Stimulated activated CD4-positive, alpha-beta T cell treated with anti-CD3 and anti-CD28 coated beads, Interleukin-15, amount 100 ng/mL, for 1 hour (primary cell): Measurements from ENCODE around the gene BAIAP2L1.
"Not testable (repeated sequence)": the region's sequence is repeated elsewhere in the genome, so short reads cannot be mapped to it uniquely, and the experiment has no call there.

Experiments used
- DNase-seq, 2 donors: peaks; one replicate each; pipeline ENCODE4 v3.0.0-alpha.2; 2020; ENCODE audit warnings: low read depth in 1 of 2, low spot score in 1 of 2

BAIAP2L1 gene

GRCh38 chr7:98399890-98400541 is 874 bp downstream of the BAIAP2L1 start:
- DNase-seq, result no peak

GRCh38 chr7:98399462-98399861 is 1.4 kb downstream of the BAIAP2L1 start:
- DNase-seq, result no peak

DNA sequence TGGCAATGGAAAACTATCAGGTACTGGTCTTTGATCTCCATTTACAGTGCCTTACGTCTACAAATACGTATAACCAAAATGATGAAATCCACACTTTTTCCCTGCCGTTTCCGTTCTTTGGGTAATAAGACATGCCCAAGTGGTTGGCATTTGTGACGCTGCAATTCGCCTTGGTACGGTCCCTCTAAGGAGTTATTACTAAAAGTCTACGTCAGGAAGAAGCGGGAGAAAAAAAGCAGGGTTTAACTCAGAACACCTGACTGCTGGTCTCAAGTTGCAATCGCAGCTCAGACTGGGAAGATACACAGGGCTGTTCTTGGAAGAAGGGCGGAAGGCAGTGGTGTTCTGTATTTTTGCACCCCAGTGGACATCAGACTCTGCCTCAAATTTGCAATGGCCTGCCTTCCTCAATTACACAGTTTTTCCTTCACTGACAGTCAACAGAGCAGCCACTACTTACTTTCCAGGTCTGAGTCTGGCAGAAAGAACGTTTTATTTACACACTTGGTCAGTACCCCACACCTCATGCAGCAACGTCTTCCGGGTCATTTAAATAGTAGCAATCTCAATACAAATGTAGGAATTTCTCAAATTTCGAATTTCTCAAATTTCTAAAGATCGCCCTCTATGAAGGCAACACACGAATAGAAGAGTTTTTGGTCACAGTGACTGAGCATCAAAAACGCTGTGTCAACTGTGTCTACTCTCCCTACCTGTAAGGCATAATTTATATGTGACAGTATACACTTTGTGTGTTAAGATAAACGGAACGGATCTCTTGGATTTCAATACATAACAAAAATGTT is 2.1 kb downstream of the BAIAP2L1 start:
- no peak for DNase-seq

DNA sequence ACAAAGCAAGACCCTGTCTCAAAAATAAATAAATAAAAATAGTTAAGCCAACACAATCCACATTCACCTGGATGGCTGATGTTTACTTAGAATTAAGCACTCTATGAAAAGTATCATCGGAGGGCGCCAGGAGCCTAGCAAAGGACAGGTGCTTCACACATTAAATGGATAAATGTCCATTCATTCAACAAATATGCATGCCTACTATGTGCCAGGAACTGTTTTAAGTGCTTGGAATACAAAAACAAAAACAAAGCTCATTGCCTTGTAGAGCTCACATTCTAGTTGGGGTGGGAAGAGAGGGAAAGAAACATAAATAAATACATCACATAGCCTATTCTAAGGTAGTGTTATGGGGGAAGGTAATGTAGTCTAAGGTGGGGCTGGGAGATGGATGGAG is 4.1 kb downstream of the BAIAP2L1 start:
- no peak for DNase-seq

DNA sequence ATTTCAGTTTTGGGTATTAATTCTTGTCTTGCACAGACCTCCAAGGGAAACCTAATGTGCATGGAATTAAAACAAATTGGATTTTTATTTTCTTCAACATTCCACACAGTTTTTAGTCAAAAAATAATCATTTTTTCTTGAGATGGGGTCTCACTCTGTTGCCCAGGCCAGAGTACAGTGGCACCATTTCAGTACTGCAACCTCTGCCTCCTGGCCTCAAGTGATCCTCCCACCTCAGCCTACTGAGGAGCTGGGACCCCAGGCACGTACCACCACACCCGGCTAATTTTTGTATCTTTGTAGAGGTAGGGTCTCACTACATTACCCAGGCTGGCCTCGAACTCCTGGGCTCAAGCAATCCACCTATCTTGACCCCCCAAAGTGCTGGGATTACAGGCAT is 4.9 kb downstream of the BAIAP2L1 start:
- no peak for DNase-seq

DNA sequence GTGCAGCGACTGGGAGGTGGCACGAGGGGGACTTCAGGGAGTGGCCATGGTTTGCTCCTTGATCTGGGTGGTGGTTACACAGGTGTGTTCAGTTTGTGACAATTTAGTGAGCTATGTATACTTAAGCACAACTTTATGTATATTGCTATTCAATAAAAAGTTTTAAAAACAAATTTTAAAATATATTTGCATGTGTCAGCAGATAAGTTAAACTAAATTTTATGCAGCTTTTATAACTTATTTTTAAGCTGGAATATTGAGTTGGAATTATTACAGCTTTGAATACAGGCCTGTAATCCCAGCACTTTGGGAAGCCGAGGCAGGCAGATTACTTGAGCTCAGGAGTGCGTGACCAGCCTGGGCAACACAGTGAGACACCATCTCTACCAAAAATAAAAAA is 5.4 kb downstream of the BAIAP2L1 start:
- DNase-seq, result no peak

DNA sequence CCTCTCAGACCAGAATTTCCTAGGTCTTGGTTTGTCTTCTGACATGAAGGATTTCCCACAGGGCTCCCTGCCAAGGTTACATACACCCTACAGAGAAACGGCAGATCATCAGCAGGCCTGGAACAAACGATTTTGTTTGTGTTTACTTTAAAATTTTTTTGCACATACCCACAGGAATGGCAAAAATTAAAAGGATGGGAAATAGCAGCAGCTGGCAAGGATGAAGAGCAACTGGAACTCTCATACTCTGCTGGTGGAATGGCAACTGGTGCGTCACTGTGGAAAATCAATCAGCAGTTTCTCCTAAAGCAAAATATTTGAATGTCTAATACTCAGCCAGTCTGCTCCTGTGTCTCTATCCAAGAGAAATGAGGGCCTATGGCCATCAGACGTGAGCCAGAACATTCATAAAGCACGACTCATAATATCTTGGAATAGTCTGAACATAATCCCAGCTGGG is 6.5 kb downstream of the BAIAP2L1 start:
- DNase-seq, result no peak

DNA sequence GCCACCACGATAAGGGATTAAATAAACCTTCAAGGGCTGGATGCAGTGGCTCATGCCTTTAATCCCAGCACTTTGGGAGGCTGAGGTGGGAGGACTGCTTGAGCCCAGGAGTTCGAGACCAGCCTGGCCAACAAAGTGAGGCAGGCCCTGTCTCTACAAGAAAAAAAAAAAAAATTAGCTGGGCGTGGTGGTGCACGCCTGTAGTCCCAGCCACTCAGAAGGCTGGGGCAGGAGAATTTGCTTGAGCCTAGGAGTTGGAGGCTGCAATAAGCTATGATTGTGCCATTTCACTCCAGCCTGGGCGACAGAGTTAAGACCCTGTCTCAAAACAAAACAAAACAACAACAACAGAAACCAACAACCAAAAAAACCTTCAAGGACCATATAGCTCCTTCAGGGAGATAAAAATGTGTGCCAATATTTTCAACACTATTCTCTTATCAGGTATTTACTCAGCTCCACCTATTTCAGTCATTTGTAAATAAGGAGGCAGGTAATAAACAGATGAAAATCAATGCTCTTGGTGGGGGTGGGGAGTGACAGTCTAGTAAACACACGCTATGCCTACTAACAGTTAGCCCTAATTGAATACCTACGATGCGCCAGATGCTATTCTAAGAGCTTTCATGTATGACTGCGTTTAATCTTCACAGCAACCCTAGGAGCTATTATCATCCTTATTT is 13.2 kb downstream of the BAIAP2L1 start:
- no peak for DNase-seq

- DNase-seq, result no peak
Observed at GRCh38 chr7:98387131-98387530, 13.8 kb downstream of the BAIAP2L1 start.

- not testable (repeated sequence) for DNase-seq
Observed at GRCh38 chr7:98385532-98385931, 15.4 kb downstream of the BAIAP2L1 start.

DNA sequence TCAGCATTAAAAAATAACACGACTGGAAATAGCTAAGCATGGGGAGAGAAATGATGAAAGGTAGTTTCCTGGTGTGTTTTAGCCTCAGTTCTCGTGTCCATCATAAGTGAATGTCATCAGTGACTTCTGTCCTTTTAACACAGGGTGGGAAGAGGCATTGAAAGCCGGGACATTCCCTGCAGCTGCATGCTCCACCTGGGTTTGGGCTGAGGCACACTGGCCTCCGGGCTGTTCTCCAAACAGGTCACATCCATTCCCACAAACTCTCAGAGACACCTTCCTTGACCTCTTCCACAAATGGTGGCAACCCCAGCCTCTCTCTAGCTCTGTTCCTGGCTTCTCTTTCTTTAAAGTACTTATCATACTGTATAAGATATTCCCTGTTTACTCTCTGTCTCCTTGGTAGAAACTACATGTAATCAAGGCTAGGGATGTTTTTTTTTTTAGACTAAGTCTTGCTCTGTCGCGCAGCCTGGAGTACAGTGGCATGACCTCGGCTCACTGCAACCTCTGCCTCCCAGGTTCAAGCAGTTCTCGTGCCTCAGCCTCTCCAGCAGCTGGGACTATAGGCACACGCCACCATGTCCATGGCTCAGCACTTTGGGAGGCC is 22.6 kb downstream of the BAIAP2L1 start:
- DNase-seq, result no peak

DNA sequence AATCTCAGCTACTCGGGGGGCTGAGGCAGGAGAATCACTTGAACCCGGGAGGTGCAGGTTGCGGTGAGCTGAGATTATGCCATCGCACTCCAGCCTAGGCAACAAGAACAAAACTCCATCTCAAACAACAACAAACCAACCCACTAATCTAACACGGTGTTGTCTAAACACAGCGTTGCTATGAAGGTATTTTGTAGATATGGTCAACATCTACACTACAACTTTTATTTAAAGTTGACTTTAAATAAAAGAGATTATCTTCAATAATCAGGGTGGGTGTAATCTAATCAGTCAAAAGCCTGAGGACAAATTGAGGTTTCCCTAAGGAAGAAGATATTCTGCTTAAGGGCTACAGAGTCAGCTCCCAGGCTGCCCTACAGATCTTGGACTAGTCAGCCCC is 24.2 kb downstream of the BAIAP2L1 start:
- DNase-seq, result no peak

DNA sequence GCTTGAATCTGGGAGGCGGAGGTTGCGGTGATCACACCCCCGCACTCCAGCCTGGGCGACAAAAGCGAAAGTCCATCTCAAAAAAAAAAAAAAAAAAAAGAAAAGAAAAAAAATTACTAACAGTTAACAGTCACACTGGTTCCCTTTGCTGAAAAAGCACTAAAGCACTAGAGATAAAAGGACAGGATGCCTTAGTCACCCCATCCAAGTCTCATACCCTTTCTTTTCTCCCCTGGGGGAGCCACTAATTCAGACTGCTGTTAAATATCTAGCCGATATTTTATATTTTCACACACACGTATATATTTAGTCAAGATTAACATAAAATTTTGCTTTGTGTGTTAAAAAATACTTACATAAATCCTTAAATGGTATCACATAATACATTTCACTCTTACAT is 25.2 kb downstream of the BAIAP2L1 start:
- no peak for DNase-seq

GRCh38 chr7:98374285-98374680 is 26.6 kb downstream of the BAIAP2L1 start:
- no peak for DNase-seq

DNA sequence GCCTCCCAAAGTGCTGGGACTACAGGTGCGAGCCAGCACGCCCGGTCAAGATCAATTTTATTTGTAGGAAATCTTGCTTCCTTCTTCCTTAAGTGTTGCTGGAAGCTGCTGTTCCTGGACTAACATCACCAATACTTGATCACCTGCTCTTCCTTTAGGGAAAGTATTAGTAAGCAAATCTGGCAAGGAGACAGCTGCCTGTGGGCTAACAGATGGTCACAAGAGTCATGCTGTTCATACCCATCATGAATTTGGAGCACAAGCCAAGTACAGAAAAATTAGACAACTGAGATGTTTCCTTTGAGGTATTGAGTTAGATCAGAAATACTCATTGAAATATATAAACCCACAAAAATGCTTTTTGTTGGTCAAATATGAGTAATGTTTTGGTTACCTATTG is 27.9 kb downstream of the BAIAP2L1 start:
- DNase-seq, result no peak

DNA sequence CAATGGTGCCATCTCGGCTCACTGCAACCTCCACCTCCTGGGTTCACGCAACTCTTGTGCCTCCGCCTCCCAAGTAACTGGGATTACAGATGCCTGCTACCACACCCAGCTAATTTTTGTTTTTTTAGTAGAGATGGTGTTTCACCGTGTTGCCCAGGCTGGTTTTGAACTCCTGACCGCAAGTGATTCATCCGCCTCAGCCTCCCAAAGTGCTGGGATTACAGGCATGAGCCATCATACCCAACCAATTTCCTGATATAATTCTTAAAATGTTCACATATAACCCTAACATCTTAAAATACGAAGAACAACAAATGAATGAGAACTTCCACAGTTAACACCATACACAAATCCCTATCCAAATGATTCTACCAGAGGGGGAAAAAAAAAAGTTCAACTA is 31.2 kb downstream of the BAIAP2L1 start:
- DNase-seq, result no peak

DNA sequence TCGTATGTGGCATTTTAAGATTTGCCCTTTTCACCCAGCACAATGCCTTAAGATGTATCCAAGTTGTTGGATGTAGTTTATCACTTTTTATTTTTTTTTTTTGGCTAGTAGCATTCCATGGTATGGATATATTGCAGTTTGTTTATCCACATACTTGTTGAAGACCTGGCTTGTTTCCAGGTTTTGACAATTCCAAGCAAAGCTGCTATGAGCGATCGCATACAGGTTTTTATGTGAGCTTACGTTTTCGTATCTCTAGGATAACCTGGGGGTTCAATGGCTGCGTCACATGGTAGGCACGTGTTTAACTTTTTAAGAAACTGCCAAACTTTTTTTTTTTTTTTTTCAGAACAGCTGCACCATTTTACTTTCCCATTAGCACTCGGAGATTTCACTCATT is 32.2 kb downstream of the BAIAP2L1 start:
- no peak for DNase-seq

- DNase-seq, result no peak
Observed at GRCh38 chr7:98366562-98366938, 34.3 kb downstream of the BAIAP2L1 start.

DNA sequence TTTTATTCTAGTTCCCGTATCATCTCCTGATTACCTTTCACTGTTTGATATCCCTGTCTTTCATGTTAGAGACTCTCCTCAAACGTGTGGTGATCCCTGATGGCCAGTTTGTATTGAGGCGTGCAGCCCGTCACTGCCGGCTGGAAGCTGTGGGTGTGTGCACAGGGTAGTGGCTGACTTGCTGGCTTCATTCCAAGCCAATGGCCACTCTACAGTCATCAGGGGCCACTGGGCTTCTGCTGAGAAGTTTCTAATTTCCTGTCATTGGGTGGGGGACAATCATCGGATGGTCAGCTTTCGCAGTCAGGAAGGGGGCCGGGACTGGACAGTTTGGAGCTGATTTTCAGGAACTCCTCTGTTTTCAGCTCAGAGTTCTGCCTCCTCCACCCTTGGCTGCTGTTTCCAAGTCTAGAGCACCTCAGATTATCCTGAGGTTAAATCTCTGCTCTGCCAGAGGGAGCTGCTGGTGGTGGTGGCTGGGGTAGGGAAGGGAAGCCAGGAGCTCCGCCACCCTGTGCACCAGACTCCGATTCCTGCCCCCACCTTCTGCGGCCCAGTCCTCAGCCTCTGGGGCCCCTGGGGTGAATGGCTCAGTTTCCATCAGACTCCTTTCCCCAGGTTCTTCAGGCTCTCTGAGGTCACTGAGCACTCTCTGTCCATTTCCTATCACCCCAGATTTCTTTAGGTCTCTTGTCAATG is 34.9 kb downstream of the BAIAP2L1 start:
- no peak for DNase-seq

- DNase-seq, result no peak
Observed at GRCh38 chr7:98364220-98364619, 36.7 kb downstream of the BAIAP2L1 start.

DNA sequence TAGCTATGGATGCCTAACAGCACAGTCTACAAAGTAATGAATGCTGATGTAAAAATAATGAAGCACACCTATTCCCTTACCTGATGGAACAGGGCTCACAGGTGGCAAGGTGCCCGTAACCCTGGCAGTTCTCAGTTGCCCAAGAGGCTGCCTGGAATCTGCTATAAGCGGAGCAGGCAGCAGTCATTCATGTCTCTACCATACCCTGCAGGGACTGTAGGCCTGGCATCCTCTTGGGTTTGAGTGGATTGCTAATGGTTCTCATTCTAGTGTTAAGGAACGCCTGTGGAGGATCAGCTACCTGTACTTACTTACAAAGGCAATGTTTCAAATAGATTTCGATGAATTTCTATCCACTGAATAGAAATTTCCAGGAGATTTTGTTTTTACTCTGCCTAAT is 38.4 kb downstream of the BAIAP2L1 start:
- DNase-seq, result no peak
